ENCODE results near the gene OR8G5.

GRCh38 chr11:124313849-124314248 is 57.7 kb downstream of the OR8G5 start, which contains the start of gene OR8D1:
- TF ChIP-seq, protein P1, sequence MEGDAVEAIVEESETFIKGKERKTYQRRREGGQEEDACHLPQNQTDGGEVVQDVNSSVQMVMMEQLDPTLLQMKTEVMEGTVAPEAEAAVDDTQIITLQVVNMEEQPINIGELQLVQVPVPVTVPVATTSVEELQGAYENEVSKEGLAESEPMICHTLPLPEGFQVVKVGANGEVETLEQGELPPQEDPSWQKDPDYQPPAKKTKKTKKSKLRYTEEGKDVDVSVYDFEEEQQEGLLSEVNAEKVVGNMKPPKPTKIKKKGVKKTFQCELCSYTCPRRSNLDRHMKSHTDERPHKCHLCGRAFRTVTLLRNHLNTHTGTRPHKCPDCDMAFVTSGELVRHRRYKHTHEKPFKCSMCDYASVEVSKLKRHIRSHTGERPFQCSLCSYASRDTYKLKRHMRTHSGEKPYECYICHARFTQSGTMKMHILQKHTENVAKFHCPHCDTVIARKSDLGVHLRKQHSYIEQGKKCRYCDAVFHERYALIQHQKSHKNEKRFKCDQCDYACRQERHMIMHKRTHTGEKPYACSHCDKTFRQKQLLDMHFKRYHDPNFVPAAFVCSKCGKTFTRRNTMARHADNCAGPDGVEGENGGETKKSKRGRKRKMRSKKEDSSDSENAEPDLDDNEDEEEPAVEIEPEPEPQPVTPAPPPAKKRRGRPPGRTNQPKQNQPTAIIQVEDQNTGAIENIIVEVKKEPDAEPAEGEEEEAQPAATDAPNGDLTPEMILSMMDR (IDR thresholded peaks at IDR 0.05; ENCODE audit: insufficient read depth, low read length, poor library complexity, severe bottlenecking): no peak
- no peak for TF ChIP-seq EZH2phosphoT487 (conservative IDR thresholded peaks at IDR 0.05; ENCODE audit: low read length)

Measured in SU-DHL-6 (cell line).